SK-N-MC (cell line): ENCODE data around the gene CRKL.

ENCODE experiments used
- EZH2 ChIP-seq: fragments of 200-600 bp; sonication (generic); IDR thresholded peaks from one replicate; pipeline ENCODE4 v1.6.1; 2017; ENCODE audit warnings: antibody characterized with exemption
- POLR2AphosphoS5 ChIP-seq: IDR thresholded peaks from 2 replicates; pipeline ENCODE4 v1.6.1; 2012; ENCODE audit warnings: mild to moderate bottlenecking, low read depth, low read length, borderline replicate concordance

- TF ChIP-seq EZH2 (no peak), POLR2AphosphoS5 (no peak)
These were observed 39.3 kb downstream of the CRKL start for GRCh38 chr22:20956258-20957101.
